GM21723 (cell line): ENCODE results near the gene ZNF581.

ENCODE experiments used
- ATAC-seq: cut with Tn5 transposase; IDR thresholded peaks from one replicate; pipeline ENCODE4 v1.9.1; 2021; ENCODE audit warnings: mild to moderate bottlenecking, moderate library complexity; ENCODE audit not compliant: unreplicated experiment

ZNF581 gene

GRCh38 chr19:55678121-55678671 lies 34.7 kb downstream of the ZNF581 start:
- peak; percentile 75 for ATAC-seq

- ATAC-seq = no peak
These were observed 36.2 kb downstream of the ZNF581 start for GRCh38 chr19:55679343-55680257.

DNA sequence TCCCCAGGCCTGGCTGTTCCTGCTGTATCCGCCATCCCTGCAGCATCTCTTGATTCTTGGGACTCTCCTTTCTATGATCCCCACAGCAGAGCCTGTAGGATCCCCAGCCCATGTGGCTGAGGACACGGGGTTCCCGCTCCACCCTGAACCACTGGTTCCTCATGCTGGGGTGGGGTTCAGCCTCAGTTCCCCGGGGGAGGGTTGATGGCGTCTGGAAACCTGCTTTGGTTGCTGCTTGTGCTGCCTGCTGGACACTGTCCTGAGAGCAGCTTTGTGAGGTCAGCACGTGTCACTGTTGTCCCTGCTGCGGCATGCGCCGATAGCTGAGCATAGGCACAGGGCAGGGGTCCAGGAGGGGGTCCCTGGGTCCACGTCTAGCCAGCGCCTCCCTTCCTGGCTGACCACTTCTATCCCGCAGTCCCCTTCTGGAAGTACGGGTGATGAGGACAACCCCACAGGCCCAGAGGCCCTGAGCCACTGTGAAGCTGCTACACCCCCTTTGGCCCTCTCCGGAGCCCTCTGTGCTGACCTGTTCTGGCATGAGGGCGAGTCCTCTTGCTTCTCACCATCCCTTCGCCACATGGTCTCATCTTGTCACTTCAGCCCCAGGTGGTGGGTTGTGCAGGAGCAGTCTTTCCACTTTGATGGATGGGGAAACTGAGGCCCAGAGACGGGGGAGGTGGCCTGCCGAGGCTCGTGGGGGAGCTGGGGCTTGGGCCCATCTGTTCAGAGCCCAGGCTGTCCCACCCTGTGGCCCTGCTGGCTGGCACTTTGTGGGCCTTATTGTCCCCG lies 37.1 kb downstream of the ZNF581 start:
- ATAC-seq = no peak

GRCh38 chr19:55681131-55682092 lies 38.0 kb downstream of the ZNF581 start:
- ATAC-seq = no peak

DNA sequence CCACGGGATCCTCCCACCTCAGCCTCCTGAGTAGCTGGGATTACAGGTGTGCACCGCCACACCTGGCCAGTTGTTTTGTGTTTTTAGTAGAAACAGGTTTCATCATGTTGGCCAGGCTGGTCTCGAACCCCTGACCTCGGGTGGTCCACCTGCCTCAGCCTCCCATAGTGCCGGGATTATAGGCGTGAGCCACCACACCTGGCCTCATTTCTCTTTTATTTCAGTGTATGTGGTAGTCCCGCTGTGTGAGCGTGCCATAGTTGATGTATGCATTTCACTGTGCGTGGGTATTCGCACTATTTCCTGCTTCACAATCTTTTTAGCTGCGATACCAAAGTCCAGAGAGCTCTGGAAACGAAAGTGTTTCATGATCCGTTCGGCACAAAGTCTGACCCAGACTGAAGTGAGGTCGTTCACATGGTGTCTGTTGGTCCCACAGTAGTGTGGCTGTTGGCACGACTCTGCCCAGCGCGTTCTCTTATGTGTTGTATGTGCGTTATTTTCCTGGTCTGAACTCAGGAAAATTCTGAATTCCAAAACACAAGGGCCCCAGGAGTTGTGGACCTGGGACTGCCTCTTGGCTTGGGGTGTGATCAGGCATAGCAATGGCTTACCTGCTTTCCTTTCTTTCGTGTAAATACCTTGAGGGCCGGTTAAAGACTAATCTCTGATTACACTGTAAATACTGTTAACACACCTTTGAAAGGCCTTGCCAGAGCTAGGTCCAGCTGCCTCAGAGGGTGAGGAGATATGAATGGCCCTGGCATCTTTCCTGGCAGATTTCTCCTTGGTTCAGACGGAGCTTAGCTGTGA lies 40.2 kb downstream of the ZNF581 start:
- ATAC-seq = no peak

DNA sequence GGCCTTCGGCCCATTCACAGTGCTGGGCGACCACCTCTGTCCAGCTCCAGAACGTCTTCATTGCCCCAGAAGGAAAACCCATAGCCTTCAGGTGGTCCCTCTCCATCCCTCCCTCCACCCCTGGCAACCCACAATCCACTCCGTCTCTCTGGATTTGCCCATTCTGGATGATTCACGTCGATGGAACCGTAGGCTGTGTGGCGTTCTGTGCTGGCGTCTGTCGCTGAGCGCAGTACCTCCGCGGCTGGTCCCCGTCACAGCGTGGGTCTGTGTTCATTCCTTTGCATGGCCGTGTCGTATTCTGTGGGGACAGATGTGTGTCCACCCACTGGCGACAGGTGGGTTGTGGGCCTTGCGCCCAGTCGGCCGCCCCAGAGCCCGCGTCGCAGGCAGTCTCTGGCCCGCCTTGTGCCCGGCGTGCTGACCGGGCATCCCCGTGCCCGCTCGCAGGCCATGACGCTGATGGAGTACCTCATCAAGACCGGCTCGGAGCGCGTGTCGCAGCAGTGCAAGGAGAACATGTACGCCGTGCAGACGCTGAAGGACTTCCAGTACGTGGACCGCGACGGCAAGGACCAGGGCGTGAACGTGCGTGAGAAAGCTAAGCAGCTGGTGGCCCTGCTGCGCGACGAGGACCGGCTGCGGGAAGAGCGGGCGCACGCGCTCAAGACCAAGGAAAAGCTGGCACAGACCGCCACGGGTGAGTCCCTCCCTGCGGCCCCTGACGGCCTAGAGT lies 41.7 kb downstream of the ZNF581 start:
- no peak for ATAC-seq

- ATAC-seq = no peak
These were observed 42.3 kb downstream of the ZNF581 start for GRCh38 chr19:55685776-55686175.

GRCh38 chr19:55686311-55687050 lies 43.0 kb downstream of the ZNF581 start:
- ATAC-seq = no peak

GRCh38 chr19:55687281-55688201 lies 44.1 kb downstream of the ZNF581 start:
- no peak for ATAC-seq

GRCh38 chr19:55688422-55689218 lies 45.2 kb downstream of the ZNF581 start:
- no peak for ATAC-seq

- no peak for ATAC-seq
These were observed 46.1 kb downstream of the ZNF581 start for GRCh38 chr19:55689411-55690108.

- no peak for ATAC-seq
These were observed 46.8 kb downstream of the ZNF581 start for GRCh38 chr19:55690109-55690768.

DNA sequence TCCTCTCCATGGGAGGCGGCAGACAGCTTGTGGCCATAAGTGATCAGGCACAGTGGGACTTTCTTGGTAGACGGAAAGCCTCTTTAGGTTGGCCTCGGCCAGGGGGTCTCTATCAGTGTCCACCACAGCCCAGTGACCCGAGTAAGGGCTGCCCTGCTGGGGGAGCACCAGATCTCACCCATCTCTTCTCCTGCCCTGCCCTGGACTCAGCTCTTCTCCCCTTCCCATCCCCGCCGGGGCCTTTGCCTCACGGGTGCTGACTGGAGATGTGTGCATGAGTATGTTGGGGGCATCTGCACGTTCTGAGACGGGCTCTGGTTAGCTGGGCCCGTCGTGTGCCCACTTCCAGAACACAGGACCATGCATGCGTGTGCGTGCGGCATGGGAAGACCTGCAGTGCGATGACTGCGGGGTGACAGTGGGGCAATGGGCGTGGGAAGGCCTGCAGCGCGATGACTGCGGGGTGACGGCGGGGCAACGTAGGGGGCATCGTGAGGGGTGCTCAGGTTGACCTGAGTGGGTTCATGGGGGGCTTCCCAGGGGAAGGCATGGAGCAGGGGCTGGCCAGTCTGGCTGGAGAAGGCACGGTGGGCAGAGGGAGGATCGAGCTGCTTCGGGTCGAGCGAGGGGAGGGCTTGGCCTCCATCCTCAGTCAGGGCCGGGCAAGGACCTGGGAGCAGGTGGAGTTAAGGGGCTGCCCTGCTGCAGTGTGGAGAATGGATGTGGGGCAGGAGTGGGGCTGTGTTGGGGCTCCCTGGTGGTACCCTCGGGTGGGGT lies 47.5 kb downstream of the ZNF581 start:
- no peak for ATAC-seq
